Measurements from ENCODE around the gene TCF25. TPM values are rescaled to one million over a fixed set of nuclear protein-coding genes. Genes with fewer than 3 reads are reported as not detected.

The TCF25 gene
- total and polyA plus RNA-seq, 2 experiments from 2014 or later: 95.4 to 143 TPM

DNA sequence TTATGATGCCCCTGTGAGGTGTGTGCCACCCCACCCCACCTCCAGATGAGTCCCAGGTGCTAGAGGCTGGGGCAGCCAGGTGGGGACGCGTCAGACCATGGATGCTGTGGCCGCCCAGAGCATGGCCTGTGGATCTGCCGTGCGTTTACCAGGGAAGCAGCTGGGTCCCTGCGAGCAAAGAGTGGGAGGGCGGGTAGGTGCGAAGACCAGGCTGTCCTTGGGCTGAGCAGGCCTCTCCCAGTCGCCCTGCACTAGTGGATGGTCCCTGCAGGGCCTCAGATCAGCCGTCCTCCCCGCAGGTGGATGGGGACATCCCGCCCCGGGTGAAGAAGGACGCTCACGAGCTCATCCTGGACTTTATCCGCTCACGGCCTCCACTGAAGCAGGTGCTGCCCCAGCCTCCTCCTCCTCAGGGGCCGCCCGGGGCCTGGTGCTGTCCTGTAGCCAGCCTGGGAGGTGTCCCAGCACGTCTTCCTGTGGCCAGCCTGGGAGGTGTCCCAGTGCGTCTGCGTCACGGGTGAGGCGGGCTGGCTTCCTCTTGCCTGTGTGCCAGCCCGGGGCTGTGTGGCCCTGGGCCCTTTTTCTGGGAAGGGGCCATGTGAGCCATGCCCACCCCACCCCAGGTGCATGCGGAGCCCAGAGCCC lies 18.0 kb upstream of the TCF25 start:
- ATAC-seq (no peak), DNase-seq (ENCODE audit: low spot score) (no peak)
- Histone ChIP-seq H3K9me2 (ENCODE audit: insufficient read depth) (no peaks in the 10 kb centered on the region), H3K4me3 (no peak overlapping the region), H3K4me1 (ENCODE audit: insufficient read depth) (no peaks in the 10 kb centered on the region), H2AFZ (no peak overlapping the region), H3K27ac (ENCODE audit: low read depth) (no peak overlapping the region), H3K36me3 (ENCODE audit: insufficient read depth) (no peaks in the 10 kb centered on the region), H3F3A (replicated peaks; ENCODE audit: low read depth) (0 out of 2 replicates have a peak, but pooled peaks cover under 1% of the 10 kb centered on the region), H3K4me2 (no peak overlapping the region), H3K27me3 (ENCODE audit: insufficient read depth) (no peaks in the 10 kb centered on the region), H3K79me2 (replicated peaks; ENCODE audit: insufficient read depth) (no peaks in the 10 kb centered on the region), H4K20me1 (replicated peaks; ENCODE audit: insufficient read depth) (no peaks in the 10 kb centered on the region)
- Mint-ChIP-seq H3K4me3 (no peak overlapping the region), H3K27ac (no peak overlapping the region), H3K36me3 (ENCODE audit: low read depth) (no peaks in the 10 kb centered on the region), H3K27me3 (ENCODE audit: insufficient read depth, low read depth, poor library complexity) (no peaks in the 10 kb centered on the region), H3K4me1 (no peaks in the 10 kb centered on the region; the same call in 2 of the 3 replicates), H3K9me3 (no peaks in the 10 kb centered on the region)
- TF ChIP-seq POLR2AphosphoS5 (IDR thresholded peaks at IDR 0.05; ENCODE audit: low read depth) (no peak), ZNF114 (CRISPR knock-in tag; IDR thresholded peaks at IDR 0.05) (no peak), STAT1 (IDR thresholded peaks at IDR 0.05; ENCODE audit: unreplicated experiment) (no peak), NANOG (IDR thresholded peaks at IDR 0.05; ENCODE audit: borderline replicate concordance) (no peak), EZH2phosphoT487 (IDR thresholded peaks at IDR 0.05; ENCODE audit: unreplicated experiment) (no peak), ZNF331 (CRISPR knock-in tag; IDR thresholded peaks at IDR 0.05; ENCODE audit: low read depth) (no peak), JUNB (IDR thresholded peaks at IDR 0.05; ENCODE audit: unreplicated experiment) (no peak), EZH2 (IDR thresholded peaks at IDR 0.05; ENCODE audit: low read depth, unreplicated experiment) (no peak), CREB1 (CRISPR knock-in tag; IDR thresholded peaks at IDR 0.05; ENCODE audit: low read depth) (no peak)
- TF ChIP-seq, protein P1, sequence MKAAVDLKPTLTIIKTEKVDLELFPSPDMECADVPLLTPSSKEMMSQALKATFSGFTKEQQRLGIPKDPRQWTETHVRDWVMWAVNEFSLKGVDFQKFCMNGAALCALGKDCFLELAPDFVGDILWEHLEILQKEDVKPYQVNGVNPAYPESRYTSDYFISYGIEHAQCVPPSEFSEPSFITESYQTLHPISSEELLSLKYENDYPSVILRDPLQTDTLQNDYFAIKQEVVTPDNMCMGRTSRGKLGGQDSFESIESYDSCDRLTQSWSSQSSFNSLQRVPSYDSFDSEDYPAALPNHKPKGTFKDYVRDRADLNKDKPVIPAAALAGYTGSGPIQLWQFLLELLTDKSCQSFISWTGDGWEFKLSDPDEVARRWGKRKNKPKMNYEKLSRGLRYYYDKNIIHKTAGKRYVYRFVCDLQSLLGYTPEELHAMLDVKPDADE (IDR thresholded peaks at IDR 0.05): no peak
- TF ChIP-seq, protein P2, sequence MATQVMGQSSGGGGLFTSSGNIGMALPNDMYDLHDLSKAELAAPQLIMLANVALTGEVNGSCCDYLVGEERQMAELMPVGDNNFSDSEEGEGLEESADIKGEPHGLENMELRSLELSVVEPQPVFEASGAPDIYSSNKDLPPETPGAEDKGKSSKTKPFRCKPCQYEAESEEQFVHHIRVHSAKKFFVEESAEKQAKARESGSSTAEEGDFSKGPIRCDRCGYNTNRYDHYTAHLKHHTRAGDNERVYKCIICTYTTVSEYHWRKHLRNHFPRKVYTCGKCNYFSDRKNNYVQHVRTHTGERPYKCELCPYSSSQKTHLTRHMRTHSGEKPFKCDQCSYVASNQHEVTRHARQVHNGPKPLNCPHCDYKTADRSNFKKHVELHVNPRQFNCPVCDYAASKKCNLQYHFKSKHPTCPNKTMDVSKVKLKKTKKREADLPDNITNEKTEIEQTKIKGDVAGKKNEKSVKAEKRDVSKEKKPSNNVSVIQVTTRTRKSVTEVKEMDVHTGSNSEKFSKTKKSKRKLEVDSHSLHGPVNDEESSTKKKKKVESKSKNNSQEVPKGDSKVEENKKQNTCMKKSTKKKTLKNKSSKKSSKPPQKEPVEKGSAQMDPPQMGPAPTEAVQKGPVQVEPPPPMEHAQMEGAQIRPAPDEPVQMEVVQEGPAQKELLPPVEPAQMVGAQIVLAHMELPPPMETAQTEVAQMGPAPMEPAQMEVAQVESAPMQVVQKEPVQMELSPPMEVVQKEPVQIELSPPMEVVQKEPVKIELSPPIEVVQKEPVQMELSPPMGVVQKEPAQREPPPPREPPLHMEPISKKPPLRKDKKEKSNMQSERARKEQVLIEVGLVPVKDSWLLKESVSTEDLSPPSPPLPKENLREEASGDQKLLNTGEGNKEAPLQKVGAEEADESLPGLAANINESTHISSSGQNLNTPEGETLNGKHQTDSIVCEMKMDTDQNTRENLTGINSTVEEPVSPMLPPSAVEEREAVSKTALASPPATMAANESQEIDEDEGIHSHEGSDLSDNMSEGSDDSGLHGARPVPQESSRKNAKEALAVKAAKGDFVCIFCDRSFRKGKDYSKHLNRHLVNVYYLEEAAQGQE (IDR thresholded peaks at IDR 0.05; ENCODE audit: unreplicated experiment): no peak
- TF ChIP-seq, protein P3, sequence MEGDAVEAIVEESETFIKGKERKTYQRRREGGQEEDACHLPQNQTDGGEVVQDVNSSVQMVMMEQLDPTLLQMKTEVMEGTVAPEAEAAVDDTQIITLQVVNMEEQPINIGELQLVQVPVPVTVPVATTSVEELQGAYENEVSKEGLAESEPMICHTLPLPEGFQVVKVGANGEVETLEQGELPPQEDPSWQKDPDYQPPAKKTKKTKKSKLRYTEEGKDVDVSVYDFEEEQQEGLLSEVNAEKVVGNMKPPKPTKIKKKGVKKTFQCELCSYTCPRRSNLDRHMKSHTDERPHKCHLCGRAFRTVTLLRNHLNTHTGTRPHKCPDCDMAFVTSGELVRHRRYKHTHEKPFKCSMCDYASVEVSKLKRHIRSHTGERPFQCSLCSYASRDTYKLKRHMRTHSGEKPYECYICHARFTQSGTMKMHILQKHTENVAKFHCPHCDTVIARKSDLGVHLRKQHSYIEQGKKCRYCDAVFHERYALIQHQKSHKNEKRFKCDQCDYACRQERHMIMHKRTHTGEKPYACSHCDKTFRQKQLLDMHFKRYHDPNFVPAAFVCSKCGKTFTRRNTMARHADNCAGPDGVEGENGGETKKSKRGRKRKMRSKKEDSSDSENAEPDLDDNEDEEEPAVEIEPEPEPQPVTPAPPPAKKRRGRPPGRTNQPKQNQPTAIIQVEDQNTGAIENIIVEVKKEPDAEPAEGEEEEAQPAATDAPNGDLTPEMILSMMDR (conservative IDR thresholded peaks at IDR 0.05; ENCODE audit: low read depth in 2 of 2): no peak
- TF ChIP-seq, protein P4, sequence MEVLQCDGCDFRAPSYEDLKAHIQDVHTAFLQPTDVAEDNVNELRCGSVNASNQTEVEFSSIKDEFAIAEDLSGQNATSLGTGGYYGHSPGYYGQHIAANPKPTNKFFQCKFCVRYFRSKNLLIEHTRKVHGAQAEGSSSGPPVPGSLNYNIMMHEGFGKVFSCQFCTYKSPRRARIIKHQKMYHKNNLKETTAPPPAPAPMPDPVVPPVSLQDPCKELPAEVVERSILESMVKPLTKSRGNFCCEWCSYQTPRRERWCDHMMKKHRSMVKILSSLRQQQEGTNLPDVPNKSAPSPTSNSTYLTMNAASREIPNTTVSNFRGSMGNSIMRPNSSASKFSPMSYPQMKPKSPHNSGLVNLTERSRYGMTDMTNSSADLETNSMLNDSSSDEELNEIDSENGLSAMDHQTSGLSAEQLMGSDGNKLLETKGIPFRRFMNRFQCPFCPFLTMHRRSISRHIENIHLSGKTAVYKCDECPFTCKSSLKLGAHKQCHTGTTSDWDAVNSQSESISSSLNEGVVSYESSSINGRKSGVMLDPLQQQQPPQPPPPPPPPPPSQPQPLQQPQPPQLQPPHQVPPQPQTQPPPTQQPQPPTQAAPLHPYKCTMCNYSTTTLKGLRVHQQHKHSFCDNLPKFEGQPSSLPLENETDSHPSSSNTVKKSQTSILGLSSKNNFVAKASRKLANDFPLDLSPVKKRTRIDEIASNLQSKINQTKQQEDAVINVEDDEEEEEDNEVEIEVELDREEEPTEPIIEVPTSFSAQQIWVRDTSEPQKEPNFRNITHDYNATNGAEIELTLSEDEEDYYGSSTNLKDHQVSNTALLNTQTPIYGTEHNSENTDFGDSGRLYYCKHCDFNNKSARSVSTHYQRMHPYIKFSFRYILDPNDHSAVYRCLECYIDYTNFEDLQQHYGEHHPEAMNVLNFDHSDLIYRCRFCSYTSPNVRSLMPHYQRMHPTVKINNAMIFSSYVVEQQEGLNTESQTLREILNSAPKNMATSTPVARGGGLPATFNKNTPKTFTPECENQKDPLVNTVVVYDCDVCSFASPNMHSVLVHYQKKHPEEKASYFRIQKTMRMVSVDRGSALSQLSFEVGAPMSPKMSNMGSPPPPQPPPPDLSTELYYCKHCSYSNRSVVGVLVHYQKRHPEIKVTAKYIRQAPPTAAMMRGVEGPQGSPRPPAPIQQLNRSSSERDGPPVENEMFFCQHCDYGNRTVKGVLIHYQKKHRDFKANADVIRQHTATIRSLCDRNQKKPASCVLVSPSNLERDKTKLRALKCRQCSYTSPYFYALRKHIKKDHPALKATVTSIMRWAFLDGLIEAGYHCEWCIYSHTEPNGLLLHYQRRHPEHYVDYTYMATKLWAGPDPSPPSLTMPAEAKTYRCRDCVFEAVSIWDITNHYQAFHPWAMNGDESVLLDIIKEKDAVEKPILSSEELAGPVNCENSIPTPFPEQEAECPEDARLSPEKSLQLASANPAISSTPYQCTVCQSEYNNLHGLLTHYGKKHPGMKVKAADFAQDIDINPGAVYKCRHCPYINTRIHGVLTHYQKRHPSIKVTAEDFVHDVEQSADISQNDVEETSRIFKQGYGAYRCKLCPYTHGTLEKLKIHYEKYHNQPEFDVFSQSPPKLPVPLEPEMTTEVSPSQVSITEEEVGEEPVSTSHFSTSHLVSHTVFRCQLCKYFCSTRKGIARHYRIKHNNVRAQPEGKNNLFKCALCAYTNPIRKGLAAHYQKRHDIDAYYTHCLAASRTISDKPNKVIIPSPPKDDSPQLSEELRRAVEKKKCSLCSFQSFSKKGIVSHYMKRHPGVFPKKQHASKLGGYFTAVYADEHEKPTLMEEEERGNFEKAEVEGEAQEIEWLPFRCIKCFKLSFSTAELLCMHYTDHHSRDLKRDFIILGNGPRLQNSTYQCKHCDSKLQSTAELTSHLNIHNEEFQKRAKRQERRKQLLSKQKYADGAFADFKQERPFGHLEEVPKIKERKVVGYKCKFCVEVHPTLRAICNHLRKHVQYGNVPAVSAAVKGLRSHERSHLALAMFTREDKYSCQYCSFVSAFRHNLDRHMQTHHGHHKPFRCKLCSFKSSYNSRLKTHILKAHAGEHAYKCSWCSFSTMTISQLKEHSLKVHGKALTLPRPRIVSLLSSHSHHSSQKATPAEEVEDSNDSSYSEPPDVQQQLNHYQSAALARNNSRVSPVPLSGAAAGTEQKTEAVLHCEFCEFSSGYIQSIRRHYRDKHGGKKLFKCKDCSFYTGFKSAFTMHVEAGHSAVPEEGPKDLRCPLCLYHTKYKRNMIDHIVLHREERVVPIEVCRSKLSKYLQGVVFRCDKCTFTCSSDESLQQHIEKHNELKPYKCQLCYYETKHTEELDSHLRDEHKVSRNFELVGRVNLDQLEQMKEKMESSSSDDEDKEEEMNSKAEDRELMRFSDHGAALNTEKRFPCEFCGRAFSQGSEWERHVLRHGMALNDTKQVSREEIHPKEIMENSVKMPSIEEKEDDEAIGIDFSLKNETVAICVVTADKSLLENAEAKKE (CRISPR knock-in tag; IDR thresholded peaks at IDR 0.05): no peak

All from GM23338 (cell line).